GM19023 (cell line): ENCODE data around the gene FBP1.
"Not testable (repeated sequence)": the region's sequence is repeated elsewhere in the genome, so short reads cannot be mapped to it uniquely, and the experiment has no call there.

Experiments used
- ATAC-seq: cut with Tn5 transposase; IDR thresholded peaks from one replicate; pipeline ENCODE4 v1.9.1; 2021; ENCODE audit warnings: mild to moderate bottlenecking, moderate library complexity; ENCODE audit not compliant: unreplicated experiment

The FBP1 gene

GRCh38 chr9:94584555-94584954 lies 54.8 kb downstream of the FBP1 start:
- no peak for ATAC-seq

- ATAC-seq: no peak
Measured at GRCh38 chr9:94581728-94582127, 57.6 kb downstream of the FBP1 start.

- no peak for ATAC-seq
Measured at GRCh38 chr9:94577571-94577970, 61.7 kb downstream of the FBP1 start.

GRCh38 chr9:94577036-94577435 lies 62.3 kb downstream of the FBP1 start:
- no peak for ATAC-seq

- no peak for ATAC-seq
Measured at GRCh38 chr9:94576131-94576530, 63.2 kb downstream of the FBP1 start.

GRCh38 chr9:94568972-94569712 lies 70.2 kb downstream of the FBP1 start:
- no peak for ATAC-seq

GRCh38 chr9:94568250-94568889 lies 70.9 kb downstream of the FBP1 start:
- no peak for ATAC-seq

- no peak for ATAC-seq
Measured at GRCh38 chr9:94567271-94567670, 72.0 kb downstream of the FBP1 start.

GRCh38 chr9:94566550-94566949 lies 72.8 kb downstream of the FBP1 start:
- ATAC-seq: no peak

- not testable (repeated sequence) for ATAC-seq
Measured at GRCh38 chr9:94564279-94564678, 75.0 kb downstream of the FBP1 start.

- no peak for ATAC-seq
Measured at GRCh38 chr9:94563548-94563947, 75.8 kb downstream of the FBP1 start.

- no peak for ATAC-seq
Measured at GRCh38 chr9:94560237-94560636, 79.1 kb downstream of the FBP1 start.

GRCh38 chr9:94557376-94557775 lies 81.9 kb downstream of the FBP1 start:
- no peak for ATAC-seq

- no peak for ATAC-seq
Measured at GRCh38 chr9:94554439-94555331, 84.6 kb downstream of the FBP1 start, which contains the start of gene PCAT7. PCAT7 (plus strand) TSS chr9:94555083.

- no peak for ATAC-seq
Measured at GRCh38 chr9:94554078-94554438, 85.3 kb downstream of the FBP1 start.
